Common myeloid progenitor, CD34-positive (primary cell): ENCODE data around the gene RELL1.

Experiments
- CTCF ChIA-PET: fragments of 350-600 bp; sonication (Branson Sonifier 250); formaldehyde crosslinking; loops from one replicate; lab custom pipeline; 2021; ENCODE audit warnings: antibody characterized with exemption; lab: Charles Lee
- POLR2A ChIA-PET: fragments of 350-600 bp; sonication (Branson Sonifier 250); formaldehyde crosslinking; loops from one replicate; lab custom pipeline; 2021; ENCODE audit warnings: antibody characterized with exemption; lab: Charles Lee
- DNase-seq, 3 donors: peaks; one replicate each; pipeline versions ENCODE4 v3.0.0 to v3.0.0-alpha.2; 2013
- H3K27ac ChIP-seq, 2 experiments: 1 replicate in 1 of 2; 2 replicates in 1 of 2; pipeline ENCODE4 v1.7.0; 2013; ENCODE audit warnings: inconsistent platforms in 2 of 2, low read length in 2 of 2, mild to moderate bottlenecking in 2 of 2, low read depth in 1 of 2, moderate library complexity in 1 of 2; ENCODE audit not compliant: severe bottlenecking in 2 of 2, insufficient read depth in 1 of 2, poor library complexity in 1 of 2
- H3K27me3 ChIP-seq, 5 experiments: replicated peaks in 2 of 5; 1 replicate in 3 of 5; 2 replicates in 2 of 5; pipeline versions ENCODE4 v1.6.1 to v1.7.0; 2013; ENCODE audit warnings: low read length in 4 of 5, mild to moderate bottlenecking in 2 of 5, moderate library complexity in 2 of 5, inconsistent platforms in 1 of 5; ENCODE audit not compliant: insufficient read depth in 5 of 5, control insufficient read depth in 4 of 5
- H3K36me3 ChIP-seq, 4 experiments: 1 replicate in 2 of 4; 2 replicates in 2 of 4; pipeline versions ENCODE4 v1.6.1 to v1.7.0; 2013; ENCODE audit warnings: low read length in 3 of 4, control low read depth in 1 of 4, mild to moderate bottlenecking in 1 of 4; ENCODE audit not compliant: control insufficient read depth in 4 of 4, insufficient read depth in 4 of 4
- H3K4me1 ChIP-seq, 4 experiments: 1 replicate in 3 of 4; 2 replicates in 1 of 4; pipeline versions ENCODE4 v1.6.1 to v1.7.1; 2013; ENCODE audit warnings: low read length in 3 of 4, mild to moderate bottlenecking in 3 of 4, control low read depth in 1 of 4, inconsistent platforms in 1 of 4, moderate library complexity in 1 of 4; ENCODE audit not compliant: control insufficient read depth in 4 of 4, insufficient read depth in 4 of 4; ENCODE audit errors: control extremely low read depth in 1 of 4
- H3K4me3 ChIP-seq, 7 experiments: 1 replicate in 4 of 7; 2 replicates in 3 of 7; pipeline versions ENCODE4 v1.5.1 to v1.7.0; 2013; ENCODE audit warnings: mild to moderate bottlenecking in 7 of 7, low read length in 6 of 7, moderate library complexity in 6 of 7, inconsistent platforms in 2 of 7, low read depth in 2 of 7, control low read depth in 1 of 7; ENCODE audit not compliant: insufficient read depth in 4 of 7, control insufficient read depth in 1 of 7; ENCODE audit errors: extremely low read depth in 1 of 7
- H3K9me3 ChIP-seq, 5 experiments: 1 replicate in 4 of 5; 2 replicates in 1 of 5; pipeline versions ENCODE4 v1.6.1 to v1.7.1; 2013; ENCODE audit warnings: low read length in 4 of 5, mild to moderate bottlenecking in 2 of 5, inconsistent platforms in 1 of 5, low read depth in 1 of 5, moderate library complexity in 1 of 5; ENCODE audit not compliant: control insufficient read depth in 4 of 5, insufficient read depth in 2 of 5; ENCODE audit errors: control extremely low read depth in 1 of 5
- WGBS: methylation state at CpG from one replicate; pipeline ENCODE4 v1.1.5; 2013; ENCODE audit not compliant: insufficient coverage; 5-methylcytosine and 5-hydroxymethylcytosine counted together

RELL1 gene

DNA sequence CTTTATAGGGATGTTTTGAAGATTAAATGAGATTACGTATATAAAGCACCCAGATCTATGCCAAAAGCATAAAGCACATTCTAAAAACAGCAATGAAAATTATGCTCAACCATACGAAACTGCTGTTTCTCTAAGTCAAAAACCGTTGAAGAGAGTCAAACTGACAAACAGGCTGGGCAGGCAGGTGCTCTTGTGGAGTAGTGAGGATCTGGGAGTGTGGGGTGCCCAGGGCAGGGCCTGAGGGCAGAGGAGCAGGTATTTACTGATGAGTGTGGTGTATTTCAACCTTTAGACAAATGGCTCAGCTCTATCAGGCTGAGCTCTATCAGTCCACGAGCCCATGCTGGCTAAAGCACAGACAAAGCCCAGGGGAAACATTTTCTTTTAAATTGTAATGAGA lies 40.4 kb downstream of the RELL1 start:
- CTCF ChIA-PET, result interaction anchor here (1.7 kb wide), 1 partner anchor 14 kb away, joined by 4 read pairs; no protein-coding TSS in a partner anchor
- H3K27ac ChIP-seq, result no peak overlapping the region
- H3K27me3 ChIP-seq, result no peaks in the 10 kb centered on the region
- peaks cover 0 to 6% (median 0%) of the 10 kb centered on the region in 4 experiments for H3K4me1 ChIP-seq
- WGBS, result 100% methylated on average over 2 of the region's 4 CpGs
- no peaks in the 10 kb centered on the region for H3K9me3 ChIP-seq
- H3K36me3 ChIP-seq, result peaks cover 13 to 61% (median 33%) of the 10 kb centered on the region in 4 experiments
- POLR2A ChIA-PET, result no interaction called here
- no peak overlapping the region for H3K4me3 ChIP-seq
- no peak for DNase-seq

DNA sequence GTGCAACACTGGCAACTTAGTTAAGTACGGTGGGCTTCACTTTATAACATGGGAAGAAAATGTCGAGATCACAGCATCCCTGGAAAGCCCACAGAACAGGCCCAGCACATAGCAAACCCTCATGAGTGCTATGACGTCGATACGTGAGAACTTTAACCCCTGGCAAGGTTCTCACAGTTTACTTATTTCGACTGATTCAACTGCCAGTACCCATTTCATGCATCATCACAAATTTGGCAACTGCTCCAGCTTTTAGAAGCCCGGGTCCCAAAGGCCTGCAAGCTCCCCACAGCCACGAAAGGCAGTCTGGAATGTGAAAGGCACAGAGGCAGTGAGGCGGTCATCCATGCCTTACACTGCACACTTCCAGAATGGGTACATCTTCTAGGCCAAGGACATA lies 41.2 kb downstream of the RELL1 start:
- POLR2A ChIA-PET, result interaction anchor here (1.0 kb wide), 1 partner anchor 38 kb away, joined by 3 read pairs; no protein-coding TSS in a partner anchor
- H3K4me3 ChIP-seq, result no peak overlapping the region
- 78% methylated on average over 5 of the region's 9 CpGs for WGBS
- H3K27ac ChIP-seq, result no peak overlapping the region
- H3K36me3 ChIP-seq, result peaks cover 13 to 56% (median 33%) of the 10 kb centered on the region in 4 experiments
- H3K27me3 ChIP-seq, result no peaks in the 10 kb centered on the region
- no peaks in the 10 kb centered on the region for H3K9me3 ChIP-seq
- peaks cover 0 to 6% (median 0%) of the 10 kb centered on the region in 4 experiments for H3K4me1 ChIP-seq
- no peak for DNase-seq
- CTCF ChIA-PET, result no interaction called here

DNA sequence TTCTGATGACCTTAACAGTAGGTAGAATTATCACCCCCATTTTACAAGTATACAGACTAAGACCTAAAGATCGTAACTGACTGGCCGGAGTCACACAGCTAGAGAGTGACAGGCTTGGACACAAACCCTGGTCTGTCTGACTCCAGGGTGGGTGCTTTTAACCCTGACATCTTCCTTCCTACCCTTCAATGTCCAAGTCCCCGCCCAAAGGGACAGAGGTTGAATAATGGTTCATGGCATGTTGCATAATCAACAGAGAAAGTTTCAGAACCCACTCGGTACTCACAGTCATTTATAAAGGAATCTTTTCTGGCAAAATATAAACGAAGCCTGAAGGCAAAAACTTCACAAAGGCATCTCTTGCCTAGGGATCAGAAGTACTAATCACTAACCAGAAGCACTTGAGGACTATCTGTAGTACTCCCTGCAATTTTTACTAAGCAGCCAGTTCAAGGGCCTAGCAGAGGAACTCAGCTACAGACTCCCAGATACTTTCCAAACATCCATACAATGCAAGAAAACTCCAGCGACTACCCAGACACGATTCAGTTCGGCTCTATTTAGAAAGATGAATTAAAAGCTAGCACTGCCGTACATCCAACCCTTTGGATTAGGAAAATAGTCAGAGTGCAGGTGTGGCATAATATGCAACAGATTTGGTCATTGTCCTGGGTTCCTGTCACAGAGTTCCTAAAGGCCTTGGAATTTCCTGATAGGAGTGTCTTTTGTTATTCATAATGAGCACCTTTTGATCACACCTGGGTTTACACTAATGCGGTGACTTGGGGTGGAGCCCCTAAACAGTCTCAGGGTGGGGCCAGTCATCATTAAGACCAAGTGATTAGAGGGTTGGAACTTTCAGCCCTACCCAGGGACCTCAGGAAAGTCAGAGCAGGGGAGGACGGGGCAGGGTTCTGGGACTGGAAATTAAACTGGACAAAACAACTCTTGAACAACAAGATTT lies 44.0 kb downstream of the RELL1 start:
- H3K27me3 ChIP-seq, result no peaks in the 10 kb centered on the region
- no peak for DNase-seq
- CTCF ChIA-PET, result interaction anchor here (1.1 to 1.4 kb wide), 3 partner anchors 12 to 155 kb away, joined by 3 to 4 read pairs (median 4); no protein-coding TSS in a partner anchor
- no peak overlapping the region for H3K4me3 ChIP-seq
- POLR2A ChIA-PET, result no interaction called here
- no peaks in the 10 kb centered on the region for H3K4me1 ChIP-seq
- H3K36me3 ChIP-seq, result peaks cover 8 to 50% (median 30%) of the 10 kb centered on the region in 4 experiments
- 88% methylated on average over 6 of the region's 11 CpGs for WGBS
- H3K9me3 ChIP-seq, result no peaks in the 10 kb centered on the region
- H3K27ac ChIP-seq, result no peak overlapping the region

DNA sequence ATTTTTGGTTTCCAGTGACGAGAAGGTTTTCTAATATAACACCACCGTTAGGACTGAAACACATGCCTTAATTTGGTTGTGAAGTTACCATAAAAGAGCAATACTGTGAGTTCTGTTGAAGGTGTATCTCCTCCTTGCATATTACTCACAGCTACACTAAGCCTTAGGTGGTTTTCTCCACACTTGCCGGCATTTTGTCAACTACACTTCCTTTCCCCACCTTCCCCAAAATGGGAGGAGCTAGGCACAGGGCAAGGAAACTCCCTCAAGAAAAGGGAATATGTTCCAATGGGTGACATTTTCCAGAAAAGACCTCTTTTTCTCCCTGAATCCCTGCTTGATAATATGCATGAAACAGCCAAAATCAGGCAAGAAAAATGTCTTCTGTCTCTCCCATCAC lies 44.8 kb downstream of the RELL1 start:
- Histone ChIP-seq H3K4me3 (no peak overlapping the region), H3K4me1 (no peaks in the 10 kb centered on the region), H3K9me3 (no peaks in the 10 kb centered on the region), H3K27ac (no peak overlapping the region), H3K36me3 (peaks cover 4 to 50% (median 26%) of the 10 kb centered on the region in 4 experiments), H3K27me3 (no peaks in the 10 kb centered on the region)
- CTCF ChIA-PET, result interaction anchor here (1.1 to 1.4 kb wide), 3 partner anchors 11 to 156 kb away, joined by 3 to 4 read pairs (median 4); no protein-coding TSS in a partner anchor
- POLR2A ChIA-PET, result no interaction called here
- no CpG with 5 or more reads among the region's 3 CpGs for WGBS
- no peak for DNase-seq

DNA sequence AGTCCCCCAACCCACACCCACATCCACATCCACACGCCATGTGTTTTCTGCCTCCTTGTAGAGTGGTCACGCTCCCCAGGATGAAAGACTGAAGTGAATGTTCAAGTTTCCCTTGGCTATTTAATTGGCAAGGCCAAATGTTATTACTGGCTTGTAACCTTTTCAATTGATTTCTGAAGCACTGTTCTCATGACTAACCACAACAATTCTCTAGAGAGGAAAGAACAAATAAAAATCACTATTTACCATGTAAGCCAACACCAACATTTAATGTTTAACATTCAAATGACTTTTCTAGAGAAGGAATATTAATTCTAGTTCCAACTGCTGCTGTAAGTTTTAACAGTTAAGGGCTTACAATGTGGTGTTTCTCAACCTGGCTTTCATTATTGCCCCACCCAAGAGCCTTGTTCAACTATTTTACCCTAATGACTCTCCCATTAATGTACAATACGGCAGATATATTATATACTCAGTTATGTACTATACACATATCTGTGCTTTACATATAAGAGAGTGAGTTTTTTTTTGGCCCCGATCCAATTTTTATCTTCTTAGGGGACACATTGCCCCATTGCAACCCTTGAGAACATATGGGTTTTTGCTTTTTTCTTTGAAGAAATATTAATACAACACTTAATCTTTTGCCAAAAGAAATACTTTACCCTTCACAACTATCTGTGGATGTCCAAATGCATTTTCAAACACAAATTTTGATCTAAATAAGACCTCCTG lies 46.5 kb downstream of the RELL1 start:
- POLR2A ChIA-PET, result no interaction called here
- CTCF ChIA-PET, result no interaction called here
- H3K4me3 ChIP-seq, result no peak overlapping the region
- no peaks in the 10 kb centered on the region for H3K27me3 ChIP-seq
- H3K27ac ChIP-seq, result no peak overlapping the region
- DNase-seq, result no peak
- no peaks in the 10 kb centered on the region for H3K4me1 ChIP-seq
- H3K36me3 ChIP-seq, result peaks cover 6 to 41% (median 22%) of the 10 kb centered on the region in 4 experiments
- WGBS, result no CpG with 5 or more reads among the region's 4 CpGs
- H3K9me3 ChIP-seq, result no peaks in the 10 kb centered on the region

DNA sequence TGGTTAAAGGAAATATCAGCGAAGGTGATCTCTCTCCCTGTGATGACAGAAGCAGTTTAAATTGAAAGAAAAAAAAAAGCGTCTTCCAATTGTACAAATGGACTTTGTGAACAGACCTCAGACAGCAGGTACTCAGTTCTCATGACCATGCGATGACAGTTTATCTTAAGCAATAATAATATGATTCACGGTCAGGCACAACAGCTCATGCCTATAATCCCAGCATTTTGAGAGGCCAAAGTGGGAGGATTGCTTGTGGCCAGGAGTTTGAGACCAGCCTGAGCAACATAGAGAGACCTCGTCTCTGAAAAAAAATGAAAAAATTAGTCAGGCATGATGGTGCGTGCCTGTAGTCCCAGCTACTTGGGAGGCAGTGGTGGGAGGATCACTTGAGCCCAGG lies 51.0 kb downstream of the RELL1 start:
- H3K4me3 ChIP-seq, result no peak overlapping the region
- H3K36me3 ChIP-seq, result peaks cover 18 to 64% (median 50%) of the 10 kb centered on the region in 4 experiments
- DNase-seq, result no peak
- ChIA-PET POLR2A (no interaction called here), CTCF (interaction anchor here (1.1 kb wide), 1 partner anchor 400 kb away, joined by 3 read pairs; no protein-coding TSS in a partner anchor)
- whole genome bisulfite sequencing, result 100% methylated on average over 6 of the region's 6 CpGs
- H3K27me3 ChIP-seq, result no peaks in the 10 kb centered on the region
- H3K27ac ChIP-seq, result no peak overlapping the region
- no peaks in the 10 kb centered on the region for H3K4me1 ChIP-seq
- no peaks in the 10 kb centered on the region for H3K9me3 ChIP-seq
